HepG2 (cell line): ENCODE results near the gene SLC13A3. TPM values are rescaled to one million over a fixed set of nuclear protein-coding genes. Genes with fewer than 3 reads are reported as not detected.

ENCODE experiments used
- AHR ChIP-seq: IDR thresholded peaks from 2 replicates; pipeline ENCODE4 v1.6.1; 2018; ENCODE audit warnings: missing genetic modification reagents, missing compliant biosample characterization
- BORCS8-MEF2B ChIP-seq: sonication (generic); formaldehyde crosslinking; IDR thresholded peaks from 2 replicates; pipeline ENCODE4 v1.8.0; 2022; ENCODE audit warnings: mild to moderate bottlenecking, missing genetic modification reagents
- CHD4 ChIP-seq: fragments of 200-600 bp; sonication (generic); IDR thresholded peaks from 2 replicates; pipeline ENCODE4 v1.7.0; 2017; ENCODE audit warnings: mild to moderate bottlenecking, low read length, borderline replicate concordance
- JUND ChIP-seq: sonication (generic); formaldehyde crosslinking; IDR thresholded peaks from 2 replicates; pipeline ENCODE4 v1.8.0; 2022; ENCODE audit warnings: mild to moderate bottlenecking, missing genetic modification reagents
- NCOA1 ChIP-seq: sonication (generic); formaldehyde crosslinking; IDR thresholded peaks from 2 replicates; pipeline ENCODE4 v1.9.0; 2021; ENCODE audit warnings: missing genetic modification reagents
- NCOA2 ChIP-seq: sonication (generic); formaldehyde crosslinking; IDR thresholded peaks from 2 replicates; pipeline ENCODE4 v1.8.0; 2022; ENCODE audit warnings: inconsistent platforms
- NFE2 ChIP-seq: sonication (generic); formaldehyde crosslinking; IDR thresholded peaks from 2 replicates; pipeline ENCODE4 v1.4.0; 2020; ENCODE audit warnings: missing genetic modification reagents
- PLRG1 ChIP-seq: fragments of 450-650 bp; conservative IDR thresholded peaks from 2 replicates; pipeline ENCODE4 v1.6.1; 2016
- SMARCC2 ChIP-seq: fragments of 450-650 bp; IDR thresholded peaks from 2 replicates; pipeline ENCODE4 v1.6.1; 2017; ENCODE audit warnings: antibody characterized with exemption, mild to moderate bottlenecking
- ZFP1 ChIP-seq: IDR thresholded peaks from 2 replicates; pipeline ENCODE4 v1.6.1; 2016
- ZFP62 ChIP-seq: sonication (generic); formaldehyde crosslinking; IDR thresholded peaks from 2 replicates; pipeline ENCODE4 v1.4.0; 2020; ENCODE audit warnings: missing genetic modification reagents
- ZKSCAN5 ChIP-seq: sonication (generic); formaldehyde crosslinking; IDR thresholded peaks from 2 replicates; pipeline ENCODE4 v1.5.1; 2020; ENCODE audit warnings: mild to moderate bottlenecking, missing genetic modification reagents
- ZNF230 ChIP-seq: sonication (generic); formaldehyde crosslinking; IDR thresholded peaks from 2 replicates; pipeline ENCODE4 v1.4.0; 2020; ENCODE audit warnings: mild to moderate bottlenecking, missing genetic modification reagents
- ZNF251 ChIP-seq: sonication (generic); formaldehyde crosslinking; IDR thresholded peaks from 2 replicates; pipeline ENCODE4 v1.9.0; 2021; ENCODE audit warnings: mild to moderate bottlenecking, missing genetic modification reagents
- ZNF282 ChIP-seq: fragments of 450-650 bp; IDR thresholded peaks from 2 replicates; pipeline ENCODE4 v1.6.1; 2018; ENCODE audit not compliant: partially characterized antibody
- ZNF567 ChIP-seq: sonication (generic); formaldehyde crosslinking; IDR thresholded peaks from 2 replicates; pipeline ENCODE4 v1.8.1; 2023; ENCODE audit warnings: mild to moderate bottlenecking, missing genetic modification reagents, borderline replicate concordance
- ZNF83 ChIP-seq: sonication (generic); formaldehyde crosslinking; IDR thresholded peaks from 2 replicates; pipeline ENCODE4 v1.4.0; 2020; ENCODE audit warnings: missing genetic modification reagents, mild to moderate bottlenecking, borderline replicate concordance
- polyA plus RNA-seq, 8 experiments: library from polyadenylated mRNA; depleted of rRNA in 3 of 8; stranded (reverse) in 7 of 8; unstranded in 1 of 8; fragments of >200 nt; fragmentation: Illumina TruSeq in 4 of 8; extraction: Trizol in 4 of 8; gene quantifications; 2 replicates each; pipeline versions ENCODE4 v1.2.1 to v1.2.3, GENCODE V29; 2011 to 2016; ENCODE audit warnings: low read depth in 4 of 8, missing spikeins in 1 of 8, mixed read lengths in 1 of 8; ENCODE audit not compliant: insufficient read depth in 1 of 8
- total RNA-seq, 5 experiments: library from RNA; depleted of rRNA; stranded (reverse); fragments of >200 nt; fragmentation: Illumina TruSeq; extraction: Trizol; gene quantifications; 2 replicates each; pipeline ENCODE4 v1.2.3, GENCODE V29; 2016; ENCODE audit warnings: low read depth in 1 of 5
- TF ChIP-seq, protein P1 (sequence below): sonication (generic); formaldehyde crosslinking; IDR thresholded peaks from 2 replicates; pipeline ENCODE4 v1.4.0; 2020; ENCODE audit warnings: mild to moderate bottlenecking, missing genetic modification reagents, borderline replicate concordance
- TF ChIP-seq, protein P2 (sequence below): sonication (generic); formaldehyde crosslinking; IDR thresholded peaks from 2 replicates; pipeline ENCODE4 v1.5.0; 2020; ENCODE audit warnings: mild to moderate bottlenecking, low read depth, missing genetic modification reagents, borderline replicate concordance
- TF ChIP-seq, protein P3 (sequence below): sonication (generic); formaldehyde crosslinking; conservative IDR thresholded peaks from 2 replicates; pipeline ENCODE4 v1.8.0; 2022; ENCODE audit warnings: missing genetic modification reagents
- TF ChIP-seq, protein P4 (sequence below): sonication (generic); formaldehyde crosslinking; IDR thresholded peaks from 2 replicates; pipeline ENCODE4 v1.5.1; 2020; ENCODE audit warnings: mild to moderate bottlenecking, missing genetic modification reagents
- TF ChIP-seq, protein P5 (sequence below): sonication (generic); formaldehyde crosslinking; IDR thresholded peaks from 2 replicates; pipeline ENCODE4 v1.4.0; 2020; ENCODE audit warnings: mild to moderate bottlenecking, missing genetic modification reagents

The SLC13A3 gene
- total and polyA plus RNA-seq, 2 of the 13 experiments (the other 11 are each of a cell fraction or from before 2014, with no cell fraction given), result 66.5 to 76.0 TPM

DNA sequence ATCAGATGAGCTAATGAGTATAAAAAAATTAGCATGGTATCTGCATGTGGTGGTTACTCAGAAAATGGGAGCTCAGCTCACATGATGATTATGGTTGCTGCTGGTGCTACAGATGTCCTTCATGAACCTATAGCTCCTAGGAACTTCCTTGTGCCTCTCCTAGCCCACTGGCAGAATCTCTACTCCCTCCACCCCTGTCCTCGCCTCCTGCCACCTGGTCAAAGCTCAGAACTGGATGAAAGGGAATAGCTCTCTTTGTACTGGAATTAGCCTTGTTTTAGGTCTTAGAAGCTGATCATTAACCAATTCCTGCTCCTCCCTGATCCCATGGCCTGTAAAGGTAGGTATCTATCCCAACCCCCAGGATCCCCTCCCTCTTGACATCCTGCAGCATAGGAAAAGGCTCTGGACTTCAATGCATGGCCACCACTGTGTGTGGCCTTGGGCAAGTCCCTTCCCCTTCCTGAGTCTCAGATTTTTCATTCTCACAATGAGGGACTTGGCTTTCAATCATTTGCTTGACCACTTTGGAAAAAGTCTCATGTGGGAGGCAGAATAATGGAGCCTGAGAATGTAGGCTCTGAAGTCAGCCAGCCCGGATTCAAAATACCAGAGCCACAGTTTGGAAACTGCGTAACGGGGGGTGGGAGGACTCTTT lies 43.9 kb downstream of the SLC13A3 start (continued):
- no peak for TF ChIP-seq ZNF251 (CRISPR knock-in tag)
- TF ChIP-seq ZNF230 (CRISPR knock-in tag), result no peak
- peak; percentile 63 for TF ChIP-seq BORCS8-MEF2B
- TF ChIP-seq, protein P1, sequence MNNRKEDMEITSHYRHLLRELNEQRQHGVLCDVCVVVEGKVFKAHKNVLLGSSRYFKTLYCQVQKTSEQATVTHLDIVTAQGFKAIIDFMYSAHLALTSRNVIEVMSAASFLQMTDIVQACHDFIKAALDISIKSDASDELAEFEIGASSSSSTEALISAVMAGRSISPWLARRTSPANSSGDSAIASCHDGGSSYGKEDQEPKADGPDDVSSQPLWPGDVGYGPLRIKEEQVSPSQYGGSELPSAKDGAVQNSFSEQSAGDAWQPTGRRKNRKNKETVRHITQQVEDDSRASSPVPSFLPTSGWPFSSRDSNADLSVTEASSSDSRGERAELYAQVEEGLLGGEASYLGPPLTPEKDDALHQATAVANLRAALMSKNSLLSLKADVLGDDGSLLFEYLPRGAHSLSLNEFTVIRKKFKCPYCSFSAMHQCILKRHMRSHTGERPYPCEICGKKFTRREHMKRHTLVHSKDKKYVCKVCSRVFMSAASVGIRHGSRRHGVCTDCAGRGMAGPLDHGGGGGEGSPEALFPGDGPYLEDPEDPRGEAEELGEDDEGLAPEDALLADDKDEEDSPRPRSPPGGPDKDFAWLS (CRISPR knock-in tag), result no peak
- no peak for TF ChIP-seq ZNF282
- TF ChIP-seq PLRG1, result no peak
- peak; percentile 96 for TF ChIP-seq NCOA2 (CRISPR knock-in tag)
- TF ChIP-seq ZFP62, result no peak
- no peak for TF ChIP-seq ZNF83 (CRISPR knock-in tag)
- TF ChIP-seq ZFP1 (CRISPR knock-in tag), result peak; percentile 90; the same call in 1 of the 2 replicates
- peak; percentile 86; the same call in 1 of the 2 replicates for TF ChIP-seq ZNF567
- TF ChIP-seq, protein P2, sequence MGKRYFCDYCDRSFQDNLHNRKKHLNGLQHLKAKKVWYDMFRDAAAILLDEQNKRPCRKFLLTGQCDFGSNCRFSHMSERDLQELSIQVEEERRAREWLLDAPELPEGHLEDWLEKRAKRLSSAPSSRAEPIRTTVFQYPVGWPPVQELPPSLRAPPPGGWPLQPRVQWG (CRISPR knock-in tag), result no peak
- no peak for TF ChIP-seq AHR
- TF ChIP-seq SMARCC2, result no peak
- 0 out of 2 replicates have a peak, but pooled peaks have one; percentile 32 for TF ChIP-seq JUND (CRISPR knock-in tag)
- TF ChIP-seq, protein P3, sequence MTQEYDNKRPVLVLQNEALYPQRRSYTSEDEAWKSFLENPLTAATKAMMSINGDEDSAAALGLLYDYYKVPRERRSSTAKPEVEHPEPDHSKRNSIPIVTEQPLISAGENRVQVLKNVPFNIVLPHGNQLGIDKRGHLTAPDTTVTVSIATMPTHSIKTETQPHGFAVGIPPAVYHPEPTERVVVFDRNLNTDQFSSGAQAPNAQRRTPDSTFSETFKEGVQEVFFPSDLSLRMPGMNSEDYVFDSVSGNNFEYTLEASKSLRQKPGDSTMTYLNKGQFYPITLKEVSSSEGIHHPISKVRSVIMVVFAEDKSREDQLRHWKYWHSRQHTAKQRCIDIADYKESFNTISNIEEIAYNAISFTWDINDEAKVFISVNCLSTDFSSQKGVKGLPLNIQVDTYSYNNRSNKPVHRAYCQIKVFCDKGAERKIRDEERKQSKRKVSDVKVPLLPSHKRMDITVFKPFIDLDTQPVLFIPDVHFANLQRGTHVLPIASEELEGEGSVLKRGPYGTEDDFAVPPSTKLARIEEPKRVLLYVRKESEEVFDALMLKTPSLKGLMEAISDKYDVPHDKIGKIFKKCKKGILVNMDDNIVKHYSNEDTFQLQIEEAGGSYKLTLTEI (CRISPR knock-in tag), result no peak
- no peak for TF ChIP-seq NFE2 (CRISPR knock-in tag)
- TF ChIP-seq, protein P4, sequence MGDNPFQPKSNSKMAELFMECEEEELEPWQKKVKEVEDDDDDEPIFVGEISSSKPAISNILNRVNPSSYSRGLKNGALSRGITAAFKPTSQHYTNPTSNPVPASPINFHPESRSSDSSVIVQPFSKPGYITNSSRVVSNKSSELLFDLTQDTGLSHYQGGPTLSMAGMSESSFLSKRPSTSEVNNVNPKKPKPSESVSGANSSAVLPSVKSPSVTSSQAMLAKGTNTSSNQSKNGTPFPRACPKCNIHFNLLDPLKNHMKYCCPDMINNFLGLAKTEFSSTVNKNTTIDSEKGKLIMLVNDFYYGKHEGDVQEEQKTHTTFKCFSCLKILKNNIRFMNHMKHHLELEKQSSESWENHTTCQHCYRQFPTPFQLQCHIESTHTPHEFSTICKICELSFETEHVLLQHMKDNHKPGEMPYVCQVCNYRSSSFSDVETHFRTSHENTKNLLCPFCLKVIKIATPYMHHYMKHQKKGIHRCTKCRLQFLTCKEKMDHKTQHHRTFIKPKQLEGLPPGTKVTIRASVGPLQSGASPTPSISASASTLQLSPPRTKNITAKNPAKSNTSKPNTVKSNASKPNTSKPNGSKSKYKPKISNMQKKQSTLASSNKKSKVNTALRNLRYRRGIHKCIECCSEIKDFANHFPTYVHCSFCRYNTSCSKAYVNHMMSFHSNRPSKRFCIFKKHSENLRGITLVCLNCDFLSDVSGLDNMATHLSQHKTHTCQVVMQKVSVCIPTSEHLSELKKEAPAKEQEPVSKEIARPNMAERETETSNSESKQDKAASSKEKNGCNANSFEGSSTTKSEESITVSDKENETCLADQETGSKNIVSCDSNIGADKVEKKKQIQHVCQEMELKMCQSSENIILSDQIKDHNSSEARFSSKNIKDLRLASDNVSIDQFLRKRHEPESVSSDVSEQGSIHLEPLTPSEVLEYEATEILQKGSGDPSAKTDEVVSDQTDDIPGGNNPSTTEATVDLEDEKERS (CRISPR knock-in tag), result peak; percentile 83; the same call in 1 of the 2 replicates
- peak; percentile 100 for TF ChIP-seq ZKSCAN5 (CRISPR knock-in tag)
- TF ChIP-seq NCOA1 (CRISPR knock-in tag), result no peak
- TF ChIP-seq, protein P5, sequence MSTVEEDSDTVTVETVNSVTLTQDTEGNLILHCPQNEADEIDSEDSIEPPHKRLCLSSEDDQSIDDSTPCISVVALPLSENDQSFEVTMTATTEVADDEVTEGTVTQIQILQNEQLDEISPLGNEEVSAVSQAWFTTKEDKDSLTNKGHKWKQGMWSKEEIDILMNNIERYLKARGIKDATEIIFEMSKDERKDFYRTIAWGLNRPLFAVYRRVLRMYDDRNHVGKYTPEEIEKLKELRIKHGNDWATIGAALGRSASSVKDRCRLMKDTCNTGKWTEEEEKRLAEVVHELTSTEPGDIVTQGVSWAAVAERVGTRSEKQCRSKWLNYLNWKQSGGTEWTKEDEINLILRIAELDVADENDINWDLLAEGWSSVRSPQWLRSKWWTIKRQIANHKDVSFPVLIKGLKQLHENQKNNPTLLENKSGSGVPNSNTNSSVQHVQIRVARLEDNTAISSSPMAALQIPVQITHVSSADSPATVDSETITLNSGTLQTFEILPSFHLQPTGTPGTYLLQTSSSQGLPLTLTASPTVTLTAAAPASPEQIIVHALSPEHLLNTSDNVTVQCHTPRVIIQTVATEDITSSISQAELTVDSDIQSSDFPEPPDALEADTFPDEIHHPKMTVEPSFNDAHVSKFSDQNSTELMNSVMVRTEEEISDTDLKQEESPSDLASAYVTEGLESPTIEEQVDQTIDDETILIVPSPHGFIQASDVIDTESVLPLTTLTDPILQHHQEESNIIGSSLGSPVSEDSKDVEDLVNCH (CRISPR knock-in tag), result 0 out of 2 replicates have a peak, but pooled peaks have one; percentile 10
- peak; percentile 99 for TF ChIP-seq CHD4
